ENCODE results near the gene APBB2. TPM values are rescaled to one million over a fixed set of nuclear protein-coding genes. Genes with fewer than 3 reads are reported as not detected.
A peak's percentile ranks its signal among the peaks of the same experiment; 100 is the strongest.

The APBB2 gene
- total RNA-seq, 1 experiment from 2014 or later = 80.7 TPM

- H3K4me3 Mint-ChIP-seq (ENCODE audit: unreplicated experiment) = peak within 1 kb of the TSS; percentile 69
- POLR2A ChIA-PET = interaction anchor here (0.6 to 1.8 kb wide), 5 partner anchors 34 to 325 kb away, joined by 3 to 9 read pairs (median 4); partner anchors contain the start of gene APBB2
Measured at GRCh38 chr4:41256740-41257256, 42.5 kb upstream of the APBB2 start, which contains the start of gene UCHL1. Gene UCHL1 (plus strand): TSS chr4:41256928. CDS start chr4:41256977, 49 bp downstream.

GRCh38 chr4:41256131-41256739, 41.9 kb upstream of the APBB2 start:
- intact Hi-C loops (cut with micrococcal nuclease; ENCODE audit: unreplicated experiment) = loop anchor here (1.0 kb wide), 1 partner anchor 40 kb away; no protein-coding TSS in a partner anchor
- H3K9me3 ChIP-seq = no peaks in the 10 kb centered on the region
- TF ChIP-seq CTCF (IDR thresholded peaks at IDR 0.05; ENCODE audit: insufficient read depth in 1 of 2, low read depth in 1 of 2, low read length in 1 of 2, severe bottlenecking in 1 of 2, unreplicated experiment in 1 of 2) = no peak
- CTCF ChIA-PET = interaction anchor here (0.9 to 1.6 kb wide), 4 partner anchors 42 to 362 kb away, joined by 3 to 5 read pairs (median 4); partner anchors contain the start of gene APBB2
- Mint-ChIP-seq H3K36me3 (ENCODE audit: insufficient read depth, unreplicated experiment) (peaks cover 21% of the 10 kb centered on the region), H3K27me3 (ENCODE audit: insufficient read depth, unreplicated experiment) (peaks cover 11% of the 10 kb centered on the region), H3K4me1 (ENCODE audit: low read depth, unreplicated experiment) (peaks cover 17% of the 10 kb centered on the region), H3K4me3 (ENCODE audit: unreplicated experiment) (peak overlapping the region; percentile 69), H3K27ac (ENCODE audit: unreplicated experiment) (peak overlapping the region; percentile 82), H3K9me3 (ENCODE audit: unreplicated experiment) (no peaks in the 10 kb centered on the region)
- H3K27me3 ChIP-seq (replicated peaks; ENCODE audit: control insufficient read depth, insufficient read depth, low read length) = no peaks in the 10 kb centered on the region
- no peaks in the 10 kb centered on the region for H3K36me3 ChIP-seq (ENCODE audit: control insufficient read depth, insufficient read depth, low read length)
- peak in 1 of 2 experiments; percentile 29 for DNase-seq
- TSS peak; percentile 99 for BruUV-seq (replicated peaks)
- POLR2A ChIA-PET = interaction anchor here (0.6 to 1.8 kb wide), 4 partner anchors 33 to 70 kb away, joined by 3 to 9 read pairs (median 4); partner anchors contain the start of gene APBB2
- H3K4me3 ChIP-seq (ENCODE audit: low read depth, low read length) = peak overlapping the region; percentile 63
- peaks cover 13% of the 10 kb centered on the region for H3K4me1 ChIP-seq

More at GRCh38 chr4:41256740-41257256, 42.5 kb upstream of the APBB2 start, which contains the start of gene UCHL1:
- no peaks in the 10 kb centered on the region for H3K9me3 ChIP-seq
- H3K27me3 ChIP-seq (replicated peaks; ENCODE audit: control insufficient read depth, insufficient read depth, low read length) = no peaks in the 10 kb centered on the region
- peaks cover 13% of the 10 kb centered on the region for H3K4me1 ChIP-seq
- Mint-ChIP-seq H3K9me3 (ENCODE audit: unreplicated experiment) (no peaks in the 10 kb centered on the region), H3K27me3 (ENCODE audit: insufficient read depth, unreplicated experiment) (peaks cover 11% of the 10 kb centered on the region), H3K36me3 (ENCODE audit: insufficient read depth, unreplicated experiment) (peaks cover 27% of the 10 kb centered on the region), H3K4me1 (ENCODE audit: low read depth, unreplicated experiment) (peaks cover 17% of the 10 kb centered on the region), H3K27ac (ENCODE audit: unreplicated experiment) (peak within 1 kb of the TSS; percentile 82)
- CTCF ChIA-PET = interaction anchor here (0.9 to 1.6 kb wide), 4 partner anchors 43 to 363 kb away, joined by 3 to 5 read pairs (median 4); partner anchors contain the start of gene APBB2
- H3K4me3 ChIP-seq (ENCODE audit: low read depth, low read length) = peak within 1 kb of the TSS; percentile 63
- no peaks in the 10 kb centered on the region for H3K36me3 ChIP-seq (ENCODE audit: control insufficient read depth, insufficient read depth, low read length)
- peak; percentile 86 to 90 for DNase-seq
- TF ChIP-seq CTCF (IDR thresholded peaks at IDR 0.05; ENCODE audit: insufficient read depth in 1 of 2, low read depth in 1 of 2, low read length in 1 of 2, severe bottlenecking in 1 of 2, unreplicated experiment in 1 of 2) = no peak
- intact Hi-C loops (cut with micrococcal nuclease; ENCODE audit: unreplicated experiment) = loop anchor here (1.0 kb wide), 1 partner anchor 40 kb away; no protein-coding TSS in a partner anchor
- BruUV-seq (replicated peaks) = no TSS peak

GRCh38 chr4:41245983-41246382, 31.6 kb upstream of the APBB2 start:
- H3K27me3 Mint-ChIP-seq (ENCODE audit: insufficient read depth, unreplicated experiment) = peaks cover 6% of the 10 kb centered on the region
- no TSS peak for BruUV-seq (replicated peaks)
- peaks cover 5% of the 10 kb centered on the region for H3K4me1 Mint-ChIP-seq (ENCODE audit: low read depth, unreplicated experiment)
- Histone ChIP-seq H3K4me1 (no peaks in the 10 kb centered on the region), H3K4me3 (ENCODE audit: low read depth, low read length) (no peak overlapping the region), H3K9me3 (0 out of 2 replicates have a peak, but pooled peaks cover 3% of the 10 kb centered on the region), H3K36me3 (ENCODE audit: control insufficient read depth, insufficient read depth, low read length) (no peaks in the 10 kb centered on the region), H3K27me3 (replicated peaks; ENCODE audit: control insufficient read depth, insufficient read depth, low read length) (no peaks in the 10 kb centered on the region)
- DNase-seq = no peak
- TF ChIP-seq CTCF (IDR thresholded peaks at IDR 0.05; ENCODE audit: insufficient read depth in 1 of 2, low read depth in 1 of 2, low read length in 1 of 2, severe bottlenecking in 1 of 2, unreplicated experiment in 1 of 2) = no peak
- POLR2A ChIA-PET = no interaction called here
- no peak overlapping the region for H3K27ac Mint-ChIP-seq (ENCODE audit: unreplicated experiment)
- no peak overlapping the region for H3K4me3 Mint-ChIP-seq (ENCODE audit: unreplicated experiment)
- no peaks in the 10 kb centered on the region for H3K9me3 Mint-ChIP-seq (ENCODE audit: unreplicated experiment)
- CTCF ChIA-PET = no interaction called here
- H3K36me3 Mint-ChIP-seq (ENCODE audit: insufficient read depth, unreplicated experiment) = no peaks in the 10 kb centered on the region
- intact Hi-C loops (cut with micrococcal nuclease; ENCODE audit: unreplicated experiment) = no loop called here

Measured in Caco-2 (cell line).